Fibroblast of lung (primary cell): Measurements from ENCODE around the gene SLC39A12.

Experiments
- CTCF ChIP-seq, 2 donors: IDR thresholded peaks in 1 of 2; conservative IDR thresholded peaks in 1 of 2; 1 replicate in 1 of 2; 2 replicates in 1 of 2; pipeline ENCODE4 v1.5.1; 2011 to 2012; ENCODE audit warnings: low read length in 2 of 2, control low read depth in 1 of 2, inconsistent platforms in 1 of 2, low read depth in 1 of 2, mild to moderate bottlenecking in 1 of 2
- EZH2 ChIP-seq: IDR thresholded peaks from 2 replicates; pipeline ENCODE4 v1.5.1; 2012; ENCODE audit warnings: low read length, control low read depth, mild to moderate bottlenecking; ENCODE audit errors: missing control alignments

GRCh38 chr10:17963431-17963830 is 11.7 kb downstream of the SLC39A12 start:
- no peak for TF ChIP-seq CTCF (conservative IDR thresholded peaks at IDR 0.05 in 1 of 2, IDR thresholded peaks at IDR 0.05 in 1 of 2; ENCODE audit: low read depth in 1 of 2, low read length in 2 of 2)
- TF ChIP-seq EZH2 = no peak
